GM18526 (cell line): Measurements from ENCODE around the gene DYSF.

Experiments used
- POLR2A ChIP-seq: IDR thresholded peaks from 3 replicates; pipeline ENCODE4 v1.6.1; 2011; ENCODE audit not compliant: insufficient read length; ENCODE audit errors: extremely low read depth

The DYSF gene

GRCh38 chr2:71545572-71546274 lies 92.4 kb downstream of the DYSF start:
- TF ChIP-seq POLR2A, result no peak

GRCh38 chr2:71546275-71546638 lies 92.9 kb downstream of the DYSF start:
- TF ChIP-seq POLR2A, result no peak

GRCh38 chr2:71546777-71547281 lies 93.5 kb downstream of the DYSF start:
- no peak for TF ChIP-seq POLR2A

GRCh38 chr2:71547616-71548285 lies 94.4 kb downstream of the DYSF start:
- no peak for TF ChIP-seq POLR2A

- TF ChIP-seq POLR2A, result no peak
Observed at GRCh38 chr2:71548646-71549425, 95.5 kb downstream of the DYSF start.

GRCh38 chr2:71550801-71551630 lies 97.7 kb downstream of the DYSF start:
- no peak for TF ChIP-seq POLR2A

GRCh38 chr2:71551631-71551915 lies 98.2 kb downstream of the DYSF start:
- TF ChIP-seq POLR2A, result no peak

- no peak for TF ChIP-seq POLR2A
Observed at GRCh38 chr2:71552356-71552755, 99.0 kb downstream of the DYSF start.

GRCh38 chr2:71552861-71553301 lies 99.5 kb downstream of the DYSF start:
- TF ChIP-seq POLR2A, result no peak

- no peak for TF ChIP-seq POLR2A
Observed at GRCh38 chr2:71554028-71554705, 100.8 kb downstream of the DYSF start.

- TF ChIP-seq POLR2A, result no peak
Observed at GRCh38 chr2:71554706-71555056, 101.3 kb downstream of the DYSF start.

- no peak for TF ChIP-seq POLR2A
Observed at GRCh38 chr2:71555798-71556454, 102.6 kb downstream of the DYSF start.

GRCh38 chr2:71556692-71557250 lies 103.4 kb downstream of the DYSF start:
- no peak for TF ChIP-seq POLR2A

- no peak for TF ChIP-seq POLR2A
Observed at GRCh38 chr2:71557321-71557720, 104.0 kb downstream of the DYSF start.
